Stomach (tissue), 4 donors: ENCODE results near the gene CHN1.

ENCODE experiments used
- CTCF ChIP-seq, 7 experiments: fragments of 450-650 bp in 4 of 7; fragments of 200-600 bp in 3 of 7; sonication (generic) in 3 of 7; IDR thresholded peaks; one replicate each; pipeline ENCODE4 v1.5.1; 2016 to 2019; ENCODE audit warnings: antibody characterized with exemption in 7 of 7, control low read depth in 2 of 7, mild to moderate bottlenecking in 1 of 7
- EP300 ChIP-seq: sonication (generic); formaldehyde crosslinking; IDR thresholded peaks from one replicate; pipeline ENCODE4 v1.6.1; 2017; ENCODE audit warnings: antibody characterized with exemption

- TF ChIP-seq CTCF (IDR thresholded peaks at IDR 0.05) = no peak
- no peak for TF ChIP-seq EP300
These were observed 142.0 kb downstream of the CHN1 start for GRCh38 chr2:174863183-174863582.
